Measurements from ENCODE around the gene SNX33. TPM values are rescaled to one million over a fixed set of nuclear protein-coding genes. Genes with fewer than 3 reads are reported as not detected.

Gene SNX33
- total RNA-seq, 2 donors from 2014 or later: 19.8 to 21.8 TPM

DNA sequence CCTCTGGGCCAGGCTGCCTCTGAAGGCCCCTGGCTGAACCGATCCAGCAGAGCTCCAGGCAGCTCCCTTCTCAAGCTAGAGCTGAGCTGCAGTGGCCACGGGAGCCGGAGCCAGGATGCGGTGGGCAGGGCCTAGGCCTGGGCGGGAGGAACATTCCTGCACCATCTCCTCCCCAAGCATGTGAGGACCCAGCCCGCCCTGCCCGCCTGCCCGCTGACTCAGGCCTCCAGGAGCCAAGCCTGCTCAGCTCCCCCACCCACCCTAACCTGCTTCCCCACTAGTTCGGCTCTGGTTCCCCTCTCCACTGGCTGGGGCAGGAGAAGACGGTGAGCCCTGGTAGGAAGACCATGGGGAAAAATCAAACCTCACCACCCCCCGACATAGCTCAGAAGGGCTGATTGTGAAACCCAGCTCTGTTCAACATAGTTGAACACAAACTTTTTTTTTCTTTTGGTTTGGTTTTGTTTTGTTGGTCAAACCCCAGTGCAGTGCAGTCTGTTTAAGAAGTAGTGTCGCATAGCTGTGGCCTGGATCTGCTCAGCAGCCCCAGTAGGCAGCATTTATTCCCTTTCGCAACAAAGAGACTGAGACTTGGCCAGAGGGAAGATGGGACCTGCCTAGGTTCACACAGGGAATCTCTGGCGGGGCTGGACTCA is 13.5 kb downstream of the SNX33 start:
- DNase-seq: peak; percentile 53 to 77 (median 67)
- Histone ChIP-seq H3K27me3 (no peaks in the 10 kb centered on the region), H3K9me3 (no peaks in the 10 kb centered on the region), H3K36me3 (replicated peaks in 1 of 2; ENCODE audit: insufficient read depth in 1 of 2, low read depth in 2 of 2) (peaks cover 0 to 11% of the 10 kb centered on the region in 2 donors), H3K27ac (peak overlapping the region; percentile 23 to 75 (median 48)), H3K4me3 (no peak overlapping the region), H3K4me1 (peaks cover 80% of the 10 kb centered on the region)
- ATAC-seq: peak; percentile 68
- intact Hi-C loops (cut with DNase I): no loop called here
- TF ChIP-seq POLR2A (IDR thresholded peaks at IDR 0.05): peak in 2 of 3 donors; percentile 40 to 43
- TF ChIP-seq, protein P1, sequence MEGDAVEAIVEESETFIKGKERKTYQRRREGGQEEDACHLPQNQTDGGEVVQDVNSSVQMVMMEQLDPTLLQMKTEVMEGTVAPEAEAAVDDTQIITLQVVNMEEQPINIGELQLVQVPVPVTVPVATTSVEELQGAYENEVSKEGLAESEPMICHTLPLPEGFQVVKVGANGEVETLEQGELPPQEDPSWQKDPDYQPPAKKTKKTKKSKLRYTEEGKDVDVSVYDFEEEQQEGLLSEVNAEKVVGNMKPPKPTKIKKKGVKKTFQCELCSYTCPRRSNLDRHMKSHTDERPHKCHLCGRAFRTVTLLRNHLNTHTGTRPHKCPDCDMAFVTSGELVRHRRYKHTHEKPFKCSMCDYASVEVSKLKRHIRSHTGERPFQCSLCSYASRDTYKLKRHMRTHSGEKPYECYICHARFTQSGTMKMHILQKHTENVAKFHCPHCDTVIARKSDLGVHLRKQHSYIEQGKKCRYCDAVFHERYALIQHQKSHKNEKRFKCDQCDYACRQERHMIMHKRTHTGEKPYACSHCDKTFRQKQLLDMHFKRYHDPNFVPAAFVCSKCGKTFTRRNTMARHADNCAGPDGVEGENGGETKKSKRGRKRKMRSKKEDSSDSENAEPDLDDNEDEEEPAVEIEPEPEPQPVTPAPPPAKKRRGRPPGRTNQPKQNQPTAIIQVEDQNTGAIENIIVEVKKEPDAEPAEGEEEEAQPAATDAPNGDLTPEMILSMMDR (IDR thresholded peaks at IDR 0.05): no peak
- 76 to 78% methylated on average over 6 to 14 of the region's 14 CpGs for WGBS, 2 donors

- Histone ChIP-seq H3K27me3 (no peaks in the 10 kb centered on the region), H3K4me3 (no peak overlapping the region), H3K9me3 (no peaks in the 10 kb centered on the region), H3K27ac (peak overlapping the region; percentile 23 to 75 (median 48)), H3K36me3 (replicated peaks in 1 of 2; ENCODE audit: insufficient read depth in 1 of 2, low read depth in 2 of 2) (peaks cover 0 to 11% of the 10 kb centered on the region in 2 donors), H3K4me1 (peaks cover 80% of the 10 kb centered on the region)
- DNase-seq (no peak), ATAC-seq (no peak)
- intact Hi-C loops (cut with DNase I): no loop called here
- WGBS, 2 donors: 80 to 82% methylated on average over 3 of the region's 3 CpGs
- TF ChIP-seq POLR2A (IDR thresholded peaks at IDR 0.05): no peak
- TF ChIP-seq, protein P1 (IDR thresholded peaks at IDR 0.05): no peak
Measured at GRCh38 chr15:75661756-75662140, 14.0 kb downstream of the SNX33 start.

DNA sequence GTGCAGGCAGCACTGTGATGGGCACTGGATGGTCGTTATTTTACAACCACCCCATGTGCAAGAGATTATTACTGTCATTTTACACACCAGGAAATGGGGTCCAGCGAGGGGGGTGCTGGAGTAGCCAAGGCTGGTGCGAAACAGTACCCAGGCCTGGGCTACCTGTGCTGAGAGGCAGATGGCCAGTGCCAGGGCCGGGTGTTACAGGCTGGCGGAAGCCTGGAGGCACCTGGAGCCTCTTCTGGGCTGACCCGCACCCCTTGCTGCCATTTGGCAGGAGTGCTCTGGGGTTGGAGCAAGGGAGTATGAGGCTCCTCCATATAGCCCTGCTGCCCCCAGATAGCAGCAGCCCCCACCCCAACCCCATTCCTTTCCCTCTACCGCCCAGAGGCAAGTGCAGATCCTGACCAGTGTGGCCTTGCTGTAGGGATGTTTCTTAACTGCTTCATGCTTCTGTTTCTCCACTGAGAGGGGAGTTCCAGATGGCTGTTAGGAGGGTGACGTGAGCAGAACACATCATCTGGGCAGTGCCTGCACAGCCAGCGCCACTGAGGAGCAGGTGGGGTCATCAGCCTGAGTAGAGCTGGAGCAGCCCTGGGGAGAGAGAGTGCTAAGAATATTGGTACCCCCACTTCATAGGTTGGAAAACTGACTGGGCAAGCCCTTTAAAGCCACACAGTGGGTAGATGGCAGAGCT is 15.3 kb downstream of the SNX33 start:
- peaks cover 0 to 6% of the 10 kb centered on the region in 2 donors for H3K36me3 ChIP-seq (replicated peaks in 1 of 2; ENCODE audit: insufficient read depth in 1 of 2, low read depth in 2 of 2)
- H3K27ac ChIP-seq: peak overlapping the region in 3 of 4 donors; percentile 41
- H3K9me3 ChIP-seq: no peaks in the 10 kb centered on the region
- TF ChIP-seq, protein P1 (IDR thresholded peaks at IDR 0.05): no peak
- TF ChIP-seq POLR2A (IDR thresholded peaks at IDR 0.05): no peak
- 83 to 88% methylated on average over 6 to 9 of the region's 9 CpGs for WGBS, 2 donors
- DNase-seq (no peak), ATAC-seq (no peak)
- intact Hi-C loops (cut with DNase I): no loop called here
- no peak overlapping the region for H3K4me3 ChIP-seq
- H3K27me3 ChIP-seq: no peaks in the 10 kb centered on the region
- peaks cover 81% of the 10 kb centered on the region for H3K4me1 ChIP-seq

GRCh38 chr15:75663931-75664421 is 16.3 kb downstream of the SNX33 start:
- no peak overlapping the region for H3K4me3 ChIP-seq
- H3K36me3 ChIP-seq (replicated peaks in 1 of 2; ENCODE audit: insufficient read depth in 1 of 2, low read depth in 2 of 2): peaks cover 0 to 3% of the 10 kb centered on the region in 2 donors
- ATAC-seq (peak; percentile 45), DNase-seq (peak; percentile 45 to 78 (median 60))
- H3K9me3 ChIP-seq: no peaks in the 10 kb centered on the region
- peak overlapping the region; percentile 41 to 47 (median 41) for H3K27ac ChIP-seq
- peaks cover 82% of the 10 kb centered on the region for H3K4me1 ChIP-seq
- WGBS, 2 donors: 27 to 49% methylated on average over 11 of the region's 11 CpGs
- TF ChIP-seq POLR2A (IDR thresholded peaks at IDR 0.05): no peak
- TF ChIP-seq, protein P1 (IDR thresholded peaks at IDR 0.05): no peak
- intact Hi-C loops (cut with DNase I): no loop called here
- H3K27me3 ChIP-seq: no peaks in the 10 kb centered on the region

All from body of pancreas (tissue), 4 donors.